ENCODE results near the gene RANBP1. TPM values are rescaled to one million over a fixed set of nuclear protein-coding genes. Genes with fewer than 3 reads are reported as not detected.
A peak's percentile ranks its signal among the peaks of the same experiment; 100 is the strongest.
"Not testable (repeated sequence)": the region's sequence is repeated elsewhere in the genome, so short reads cannot be mapped to it uniquely, and the experiment has no call there.

Gene RANBP1
- 100 to 1,000 TPM; 104 to 159 (median 119) TPM for total RNA-seq

DNA sequence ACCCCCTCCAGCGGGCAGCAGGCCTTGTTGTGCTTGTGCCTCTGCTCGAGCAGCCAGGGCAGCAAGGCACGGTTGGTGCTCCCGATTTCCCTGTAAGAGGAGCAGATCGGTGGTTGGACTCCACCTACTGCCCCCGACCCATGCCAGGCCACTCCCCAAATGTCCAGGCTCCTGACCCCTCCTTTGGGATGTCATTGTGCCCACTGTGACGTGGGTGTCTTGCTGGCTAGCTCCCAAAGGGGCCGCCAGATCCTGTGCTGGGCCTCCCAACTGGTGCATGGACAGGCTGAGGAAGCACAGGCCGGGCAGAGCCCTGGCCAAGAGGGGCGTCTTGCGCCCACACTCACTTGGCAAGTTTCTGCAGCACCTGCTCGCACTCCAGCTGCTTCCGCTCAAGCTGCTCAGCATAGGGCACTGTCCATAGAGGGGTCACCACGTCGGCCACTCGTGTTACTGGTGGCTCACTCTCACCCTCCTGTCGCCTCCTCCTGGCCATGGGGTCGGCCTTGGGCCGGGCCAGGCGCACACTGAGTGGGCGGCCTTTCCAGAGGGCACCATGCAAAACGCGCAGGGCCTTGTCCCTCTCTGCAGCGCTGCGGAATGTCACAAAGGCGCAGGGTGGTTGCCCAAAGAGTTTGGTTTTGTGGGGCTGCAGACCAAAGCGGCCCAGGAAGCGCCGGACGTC, at the start of gene RANBP1:
Gene RANBP1, plus strand, starts transcription at position 414 of the 685 bp plus-strand sequence. Its CDS starts 81 bp downstream, at position 495.
- no peak for DNase-seq (ENCODE audit: low spot score in 2 of 2)
- TF ChIP-seq POLR2A (IDR thresholded peaks at IDR 0.05): no peak
- TF ChIP-seq, protein P1, sequence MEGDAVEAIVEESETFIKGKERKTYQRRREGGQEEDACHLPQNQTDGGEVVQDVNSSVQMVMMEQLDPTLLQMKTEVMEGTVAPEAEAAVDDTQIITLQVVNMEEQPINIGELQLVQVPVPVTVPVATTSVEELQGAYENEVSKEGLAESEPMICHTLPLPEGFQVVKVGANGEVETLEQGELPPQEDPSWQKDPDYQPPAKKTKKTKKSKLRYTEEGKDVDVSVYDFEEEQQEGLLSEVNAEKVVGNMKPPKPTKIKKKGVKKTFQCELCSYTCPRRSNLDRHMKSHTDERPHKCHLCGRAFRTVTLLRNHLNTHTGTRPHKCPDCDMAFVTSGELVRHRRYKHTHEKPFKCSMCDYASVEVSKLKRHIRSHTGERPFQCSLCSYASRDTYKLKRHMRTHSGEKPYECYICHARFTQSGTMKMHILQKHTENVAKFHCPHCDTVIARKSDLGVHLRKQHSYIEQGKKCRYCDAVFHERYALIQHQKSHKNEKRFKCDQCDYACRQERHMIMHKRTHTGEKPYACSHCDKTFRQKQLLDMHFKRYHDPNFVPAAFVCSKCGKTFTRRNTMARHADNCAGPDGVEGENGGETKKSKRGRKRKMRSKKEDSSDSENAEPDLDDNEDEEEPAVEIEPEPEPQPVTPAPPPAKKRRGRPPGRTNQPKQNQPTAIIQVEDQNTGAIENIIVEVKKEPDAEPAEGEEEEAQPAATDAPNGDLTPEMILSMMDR (IDR thresholded peaks at IDR 0.05): no peak
- peak within 1 kb of the TSS; percentile 78 for H3K4me3 ChIP-seq (ENCODE audit: low read depth, poor library complexity, severe bottlenecking)
- 64 to 69% methylated on average over 29 to 30 of the region's 30 CpGs for WGBS, 2 donors
- intact Hi-C loops (cut with DNase I; ENCODE audit: low total_unique reads): no loop called here

DNA sequence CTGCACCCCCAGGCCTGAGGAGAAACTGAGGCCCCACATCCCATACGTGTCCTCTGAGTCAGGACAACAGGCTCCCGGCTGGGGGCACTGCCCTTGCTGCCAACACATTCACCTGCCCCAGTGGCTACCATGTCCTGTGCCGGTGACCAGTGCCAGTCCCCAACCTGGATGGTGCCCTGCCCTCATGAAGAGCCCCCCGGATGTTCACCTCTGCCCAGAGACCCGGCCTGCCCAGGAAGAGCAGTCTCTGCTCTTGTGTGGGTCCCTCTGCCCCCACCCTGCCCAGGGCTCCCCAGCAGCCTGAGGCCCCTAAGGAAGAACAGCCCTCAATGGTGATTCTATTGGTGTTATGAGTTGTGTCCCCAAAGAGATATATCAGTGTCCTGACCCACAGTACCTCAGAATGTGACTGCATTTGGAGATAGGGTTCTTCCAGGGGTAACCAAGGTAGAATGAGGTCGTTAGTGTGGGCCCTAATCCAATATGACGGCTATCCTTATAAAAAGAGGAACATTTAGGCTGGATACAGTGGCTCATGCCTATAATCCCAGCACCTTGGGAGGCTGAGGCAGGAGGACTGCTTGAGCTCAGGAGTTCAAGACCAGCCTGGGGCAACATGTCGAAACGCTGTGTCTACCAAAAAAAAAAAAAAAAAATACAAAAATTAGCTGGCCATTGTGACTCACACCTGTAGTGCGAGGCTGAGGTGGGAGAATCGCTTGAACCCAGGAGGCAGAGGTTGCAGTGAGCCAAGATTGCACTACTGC, 49.1 kb upstream of the RANBP1 start:
- intact Hi-C loops (cut with DNase I; ENCODE audit: low total_unique reads): no loop called here
- DNase-seq (ENCODE audit: low spot score in 2 of 2): no peak
- H3K4me3 ChIP-seq (ENCODE audit: low read depth, poor library complexity, severe bottlenecking): no peak overlapping the region
- no peak for TF ChIP-seq POLR2A (IDR thresholded peaks at IDR 0.05)
- TF ChIP-seq, protein P1 (IDR thresholded peaks at IDR 0.05): no peak
- 89 to 93% methylated on average over 10 to 11 of the region's 11 CpGs for WGBS, 2 donors

DNA sequence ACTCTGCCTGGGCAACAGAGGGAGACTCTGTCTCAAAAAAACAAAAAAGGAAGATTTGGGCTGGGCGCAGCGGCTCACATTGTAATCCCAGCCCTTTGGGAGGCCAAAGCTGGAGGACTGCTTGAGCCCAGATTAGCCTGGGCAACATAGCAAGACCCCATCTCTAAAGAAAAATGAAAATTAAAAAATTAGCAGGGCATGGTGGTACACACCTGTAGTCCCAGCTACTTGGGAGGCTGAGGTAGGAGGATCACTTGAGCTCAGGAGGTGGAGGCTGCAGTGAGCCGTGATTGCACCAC, 48.6 kb upstream of the RANBP1 start:
- intact Hi-C loops (cut with DNase I; ENCODE audit: low total_unique reads); H3K4me3 ChIP-seq (ENCODE audit: low read depth, poor library complexity, severe bottlenecking); DNase-seq (ENCODE audit: low spot score in 2 of 2): not testable (repeated sequence)
- WGBS, 2 donors: 95 to 98% methylated on average over 3 of the region's 3 CpGs

DNA sequence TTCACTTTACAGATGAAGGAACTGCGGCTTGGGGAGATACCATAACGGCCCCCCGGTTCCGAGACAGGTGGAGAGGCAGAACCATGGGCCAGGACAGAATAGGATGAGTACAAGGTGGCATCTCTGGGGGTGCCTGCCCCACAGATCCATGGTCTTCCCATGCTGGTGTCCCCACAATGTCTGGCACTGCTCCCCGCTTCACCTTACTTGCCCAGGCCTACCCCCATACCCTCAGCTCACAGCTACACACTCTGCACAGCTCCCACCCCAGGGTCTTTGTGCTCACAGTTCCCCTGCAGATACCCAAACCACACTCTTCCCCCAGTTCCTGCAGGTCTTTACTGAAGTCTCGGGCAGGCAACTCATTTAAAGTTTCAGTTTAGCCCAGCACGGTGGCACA, 47.3 kb upstream of the RANBP1 start:
- DNase-seq (ENCODE audit: low spot score in 2 of 2): no peak
- WGBS, 2 donors: 93 to 96% methylated on average over 7 of the region's 7 CpGs
- intact Hi-C loops (cut with DNase I; ENCODE audit: low total_unique reads): no loop called here
- H3K4me3 ChIP-seq (ENCODE audit: low read depth, poor library complexity, severe bottlenecking): no peak overlapping the region
- no peak for TF ChIP-seq POLR2A (IDR thresholded peaks at IDR 0.05)
- TF ChIP-seq, protein P1 (IDR thresholded peaks at IDR 0.05): no peak

DNA sequence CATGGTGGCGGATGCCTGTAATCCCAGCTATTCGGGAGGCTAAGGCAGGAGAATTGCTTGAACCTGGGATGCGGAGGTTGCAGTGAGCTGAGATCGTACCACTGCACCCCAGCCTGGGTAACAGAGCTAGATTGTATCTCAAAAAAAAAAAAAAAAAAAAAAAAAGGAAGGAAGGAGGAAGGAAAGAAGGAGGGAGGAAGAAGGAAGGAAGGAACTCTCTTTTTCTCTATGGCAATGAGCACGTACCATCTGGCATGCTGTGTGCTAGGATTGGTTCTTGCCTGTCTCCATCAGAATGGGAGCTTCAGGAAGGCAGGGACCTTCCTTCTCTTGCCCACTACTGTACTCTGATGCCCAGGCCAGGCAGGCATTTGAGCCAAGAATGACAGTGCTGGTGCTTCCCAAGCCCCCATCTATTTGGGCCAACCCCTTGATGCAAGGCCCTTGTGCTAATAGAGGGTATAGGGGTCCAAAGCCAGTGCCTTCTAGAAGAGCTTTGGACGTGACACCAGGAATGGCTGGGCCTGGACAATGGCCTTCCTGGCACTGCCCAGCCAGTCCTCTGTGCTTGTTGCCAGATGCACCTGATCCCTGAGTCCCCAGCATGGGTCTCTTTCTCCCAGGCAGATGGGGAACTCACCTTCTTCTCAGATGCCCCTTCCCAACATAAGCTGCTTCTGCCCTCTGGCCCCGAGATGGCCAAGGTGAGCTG, 46.4 kb upstream of the RANBP1 start:
- TF ChIP-seq, protein P1 (IDR thresholded peaks at IDR 0.05): no peak
- no peak for TF ChIP-seq POLR2A (IDR thresholded peaks at IDR 0.05)
- no peak overlapping the region for H3K4me3 ChIP-seq (ENCODE audit: low read depth, poor library complexity, severe bottlenecking)
- DNase-seq (ENCODE audit: low spot score in 2 of 2): no peak
- 93% methylated on average over 7 of the region's 7 CpGs for WGBS, 2 donors
- intact Hi-C loops (cut with DNase I; ENCODE audit: low total_unique reads): no loop called here

DNA sequence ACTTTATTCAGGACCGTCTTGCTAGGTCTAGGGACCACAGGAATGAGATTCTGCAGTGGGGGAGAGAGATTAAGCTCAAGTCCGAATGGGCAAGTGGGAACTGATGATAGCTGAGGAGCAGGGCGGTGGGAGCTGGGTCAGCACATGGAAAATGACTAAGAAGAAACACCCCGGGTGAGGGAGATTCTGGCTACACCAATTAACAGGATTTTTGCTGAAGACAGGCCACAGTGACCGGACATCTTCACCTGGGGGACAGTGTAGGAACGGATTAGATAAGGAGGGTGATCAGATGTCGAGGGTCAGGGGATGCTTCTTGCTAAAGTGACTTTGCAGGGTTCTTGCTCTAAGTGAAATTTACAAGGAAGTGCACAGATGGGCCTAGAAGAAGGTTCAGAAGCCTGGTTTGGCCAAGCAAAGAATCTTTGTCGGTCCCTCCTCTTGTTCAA, 44.4 kb upstream of the RANBP1 start:
- DNase-seq (ENCODE audit: low spot score in 2 of 2): no peak
- intact Hi-C loops (cut with DNase I; ENCODE audit: low total_unique reads): no loop called here
- 88 to 91% methylated on average over 8 of the region's 8 CpGs for WGBS, 2 donors
- TF ChIP-seq, protein P1 (IDR thresholded peaks at IDR 0.05): no peak
- no peak for TF ChIP-seq POLR2A (IDR thresholded peaks at IDR 0.05)
- no peak overlapping the region for H3K4me3 ChIP-seq (ENCODE audit: low read depth, poor library complexity, severe bottlenecking)
